IMR-90 (cell line): ENCODE results near the gene SEBOX. TPM values are rescaled to one million over a fixed set of nuclear protein-coding genes. Genes with fewer than 3 reads are reported as not detected.

Source experiments
- ATAC-seq: fragments of 200-7000 bp; cut with Tn5 transposase; 2 replicates; pipeline ENCODE4 v1.9.1; 2020; ENCODE audit warnings: low read depth, mild to moderate bottlenecking, moderate library complexity
- BruUV-seq: library from RNA; stranded (reverse); fragments of 400-500 nt; replicated peaks from 2 replicates; lab custom pipeline; 2021; lab: Mats Ljungman, UMichigan
- CTCF ChIA-PET: fragments of 300-600 bp; formaldehyde crosslinking; extraction: SDS; loops from one replicate; lab custom pipeline; 2021; ENCODE audit warnings: antibody characterized with exemption; lab: Yijun Ruan, JAX
- POLR2A ChIA-PET: fragments of 300-600 bp; sonication (Branson Sonifier 250); formaldehyde crosslinking; loops from one replicate; lab custom pipeline; 2022; ENCODE audit warnings: antibody characterized with exemption; ENCODE audit not compliant: unreplicated experiment; lab: Charles Lee
- DNase-seq: peaks from one replicate; pipeline ENCODE4 v3.0.0; 2013
- H2AFZ ChIP-seq: replicated peaks from 2 replicates; pipeline ENCODE3; 2013; ENCODE audit warnings: low read length, mild to moderate bottlenecking; ENCODE audit not compliant: poor library complexity
- H2AK5ac ChIP-seq: 2 replicates; pipeline ENCODE4 v1.6.1; 2013; ENCODE audit warnings: low read depth, low read length, inconsistent platforms
- H2AK9ac ChIP-seq: replicated peaks from 2 replicates; pipeline ENCODE3; 2013; ENCODE audit warnings: mild to moderate bottlenecking, low read depth, low read length, moderate library complexity; ENCODE audit not compliant: poor library complexity
- H2BK120ac ChIP-seq: 2 replicates; pipeline ENCODE4 v1.6.1; 2013; ENCODE audit warnings: low read depth, low read length, inconsistent platforms
- H2BK15ac ChIP-seq: 3 replicates; pipeline ENCODE4 v1.6.1; 2013; ENCODE audit warnings: low read depth, low read length, inconsistent platforms
- H2BK20ac ChIP-seq: 2 replicates; pipeline ENCODE4 v1.6.1; 2013; ENCODE audit warnings: low read depth, mild to moderate bottlenecking, inconsistent platforms, low read length, moderate library complexity
- H2BK5ac ChIP-seq: 2 replicates; pipeline ENCODE4 v1.6.1; 2013; ENCODE audit warnings: mild to moderate bottlenecking, low read depth, low read length, inconsistent platforms; ENCODE audit not compliant: poor library complexity, severe bottlenecking
- H3K14ac ChIP-seq: replicated peaks from 2 replicates; pipeline ENCODE4 v1.6.1; 2013; ENCODE audit warnings: low read depth, low read length, inconsistent platforms
- H3K18ac ChIP-seq: 2 replicates; pipeline ENCODE4 v1.6.1; 2013; ENCODE audit warnings: low read depth, low read length, control low read depth
- H3K23ac ChIP-seq: 2 replicates; pipeline ENCODE4 v1.6.1; 2013; ENCODE audit warnings: low read depth, low read length, inconsistent platforms
- H3K27ac ChIP-seq: 2 replicates; pipeline ENCODE4 v1.5.1; 2013; ENCODE audit warnings: mild to moderate bottlenecking, control low read depth, low read length; ENCODE audit not compliant: insufficient read depth
- H3K27me3 ChIP-seq: 2 replicates; pipeline ENCODE4 v1.6.1; 2013; ENCODE audit warnings: low read length; ENCODE audit not compliant: control insufficient read depth, insufficient read depth
- H3K36me3 ChIP-seq: 2 replicates; pipeline ENCODE4 v1.6.1; 2013; ENCODE audit warnings: low read length, mixed read lengths; ENCODE audit not compliant: control insufficient read depth, insufficient read depth
- H3K4ac ChIP-seq: 2 replicates; pipeline ENCODE4 v1.6.1; 2013; ENCODE audit warnings: low read depth, low read length, inconsistent platforms
- H3K4me1 ChIP-seq: 2 replicates; pipeline ENCODE4 v1.6.1; 2013; ENCODE audit warnings: low read length, mixed read lengths; ENCODE audit not compliant: control insufficient read depth, insufficient read depth
- H3K4me2 ChIP-seq: 2 replicates; pipeline ENCODE4 v1.6.1; 2013; ENCODE audit warnings: low read depth, mild to moderate bottlenecking, control low read depth, low read length, moderate library complexity
- H3K4me3 ChIP-seq: 2 replicates; pipeline ENCODE4 v1.5.1; 2013; ENCODE audit warnings: low read depth, mild to moderate bottlenecking, control low read depth, low read length, moderate library complexity; ENCODE audit not compliant: insufficient read depth
- H3K56ac ChIP-seq: 2 replicates; pipeline ENCODE4 v1.6.1; 2013; ENCODE audit warnings: low read length, inconsistent platforms; ENCODE audit not compliant: insufficient read depth; ENCODE audit errors: extremely low read depth
- H3K79me1 ChIP-seq, 2 experiments: 2 replicates each; pipeline ENCODE4 v1.6.1; 2013; ENCODE audit warnings: low read length in 2 of 2, inconsistent platforms in 1 of 2, low read depth in 1 of 2
- H3K9ac ChIP-seq: 2 replicates; pipeline ENCODE4 v1.6.1; 2013; ENCODE audit warnings: low read depth, low read length, control low read depth
- H3K9me1 ChIP-seq: 2 replicates; pipeline ENCODE4 v1.6.1; 2013; ENCODE audit warnings: low read length, inconsistent platforms; ENCODE audit not compliant: insufficient read depth
- H3K9me3 ChIP-seq: 2 replicates; pipeline ENCODE4 v1.6.1; 2013; ENCODE audit warnings: low read length; ENCODE audit not compliant: control insufficient read depth, insufficient read depth
- H4K20me1 ChIP-seq: 2 replicates; pipeline ENCODE4 v1.6.1; 2013; ENCODE audit warnings: low read length, inconsistent platforms; ENCODE audit not compliant: insufficient read depth
- H4K5ac ChIP-seq: 2 replicates; pipeline ENCODE4 v1.6.1; 2013; ENCODE audit warnings: mild to moderate bottlenecking, low read depth, low read length, control low read depth
- H4K8ac ChIP-seq, 2 experiments: 2 replicates each; pipeline ENCODE4 v1.6.1; 2013; ENCODE audit warnings: low read depth in 2 of 2, low read length in 2 of 2, control low read depth in 1 of 2, inconsistent platforms in 1 of 2
- H4K91ac ChIP-seq: 2 replicates; pipeline ENCODE4 v1.6.1; 2013; ENCODE audit warnings: low read depth, low read length, inconsistent platforms; ENCODE audit not compliant: insufficient read depth
- BHLHE40 ChIP-seq: fragments of 150-350 bp; IDR thresholded peaks from 2 replicates; pipeline ENCODE4 v1.6.1; 2016; ENCODE audit warnings: mild to moderate bottlenecking, low read depth, low read length
- CEBPB ChIP-seq: IDR thresholded peaks from 2 replicates; pipeline ENCODE4 v1.6.1; 2012; ENCODE audit warnings: low read depth, low read length, improper control_type of control experiment
- CHD1 ChIP-seq: IDR thresholded peaks from 2 replicates; pipeline ENCODE4 v1.6.1; 2012; ENCODE audit warnings: low read depth, low read length, improper control_type of control experiment
- FOS ChIP-seq: fragments of 150-350 bp; IDR thresholded peaks from 2 replicates; pipeline ENCODE4 v1.6.1; 2016; ENCODE audit warnings: low read depth, low read length
- MAFK ChIP-seq: IDR thresholded peaks from 2 replicates; pipeline ENCODE4 v1.6.1; 2012; ENCODE audit warnings: low read depth, low read length, improper control_type of control experiment
- MAZ ChIP-seq: IDR thresholded peaks from 2 replicates; pipeline ENCODE4 v1.6.1; 2012; ENCODE audit warnings: low read depth, mild to moderate bottlenecking, low read length, improper control_type of control experiment, moderate library complexity, borderline replicate concordance
- MXI1 ChIP-seq: IDR thresholded peaks from 2 replicates; pipeline ENCODE4 v1.6.1; 2012; ENCODE audit warnings: low read depth, mild to moderate bottlenecking, low read length, moderate library complexity, borderline replicate concordance
- NFE2L2 ChIP-seq: fragments of 150-350 bp; IDR thresholded peaks from 2 replicates; pipeline ENCODE4 v1.6.1; 2016; ENCODE audit warnings: low read depth, mild to moderate bottlenecking, low read length
- POLR2A ChIP-seq: IDR thresholded peaks from 2 replicates; pipeline ENCODE4 v1.6.1; 2012; ENCODE audit warnings: mild to moderate bottlenecking, low read depth, low read length
- RAD21 ChIP-seq: IDR thresholded peaks from 2 replicates; pipeline ENCODE4 v1.6.1; 2012; ENCODE audit warnings: low read length, improper control_type of control experiment
- RCOR1 ChIP-seq: IDR thresholded peaks from 2 replicates; pipeline ENCODE4 v1.6.1; 2012; ENCODE audit warnings: mild to moderate bottlenecking, low read length, improper control_type of control experiment; ENCODE audit not compliant: insufficient replicate concordance
- RFX5 ChIP-seq: IDR thresholded peaks from 2 replicates; pipeline ENCODE4 v1.8.0; 2012; ENCODE audit warnings: low read depth, mild to moderate bottlenecking, low read length, moderate library complexity
- SMC3 ChIP-seq: fragments of 150-350 bp; IDR thresholded peaks from 2 replicates; pipeline ENCODE4 v1.6.1; 2016; ENCODE audit warnings: low read depth, mild to moderate bottlenecking, antibody characterized with exemption, low read length, moderate library complexity
- WGBS, 2 experiments: methylation state at CpG; one replicate each; pipeline versions ENCODE4 v1.1.5 to v1.1.7; 2013; ENCODE audit warnings: missing lambda C conversion rate in 2 of 2; ENCODE audit not compliant: insufficient read length in 1 of 2; ENCODE audit errors: extremely low coverage in 2 of 2; 5-methylcytosine and 5-hydroxymethylcytosine counted together
- dilution Hi-C: fragments of 300-500 bp; cut with HindIII; formaldehyde crosslinking; loops from one replicate; pipeline ENCODE4 v1.14.3; 2018; ENCODE audit warnings: low sequenced_read_pairs; ENCODE audit not compliant: unreplicated experiment
- in situ Hi-C: fragments of 300-500 bp; cut with MboI; formaldehyde crosslinking; loops from 3 replicates; pipeline ENCODE4 v1.14.3; 2019; ENCODE audit warnings: low sequenced_read_pairs, inconsistent platforms, mixed read lengths
- intact Hi-C: fragments of 100-400 bp; cut with micrococcal nuclease; formaldehyde crosslinking; loops from 2 replicates; pipeline ENCODE4 v1.10.0; 2022
- polyA plus RNA-seq, 3 experiments: library from polyadenylated mRNA; depleted of rRNA; stranded (reverse); fragments of >200 nt; gene quantifications; 2 replicates each; pipeline ENCODE4 v1.2.3, GENCODE V29; 2012; ENCODE audit warnings: low replicate concordance in 1 of 3
- total RNA-seq: library from RNA; depleted of rRNA; stranded (reverse); fragments of >200 nt; gene quantifications from 2 replicates; pipeline ENCODE4 v1.2.3, GENCODE V29; 2012
- TF ChIP-seq, protein P1 (sequence below): fragments of 150-350 bp; IDR thresholded peaks from 2 replicates; pipeline ENCODE4 v1.6.1; 2017; ENCODE audit warnings: mild to moderate bottlenecking, antibody characterized with exemption, low read length, low read depth
- TF ChIP-seq, protein P2 (sequence below): fragments of 150-350 bp; IDR thresholded peaks from 2 replicates; pipeline ENCODE4 v1.6.1; 2016; ENCODE audit warnings: low read depth, mild to moderate bottlenecking, low read length, moderate library complexity, borderline replicate concordance
- TF ChIP-seq, protein P3 (sequence below): conservative IDR thresholded peaks from 2 replicates; pipeline ENCODE4 v1.5.1; 2012; ENCODE audit warnings: mild to moderate bottlenecking, low read depth, low read length, improper control_type of control experiment

The SEBOX gene
- total and polyA plus RNA-seq, 2 of the 4 experiments (the other 2 are of a cell fraction) = not detected

- ATAC-seq (no peak), DNase-seq (no peak)
- TF ChIP-seq CHD1 (no peak), RFX5 (no peak), MAFK (no peak), FOS (no peak), MXI1 (no peak), NFE2L2 (no peak), MAZ (no peak), RCOR1 (no peak), POLR2A (no peak), CEBPB (no peak), BHLHE40 (no peak), RAD21 (no peak), SMC3 (no peak)
- TF ChIP-seq, protein P1, sequence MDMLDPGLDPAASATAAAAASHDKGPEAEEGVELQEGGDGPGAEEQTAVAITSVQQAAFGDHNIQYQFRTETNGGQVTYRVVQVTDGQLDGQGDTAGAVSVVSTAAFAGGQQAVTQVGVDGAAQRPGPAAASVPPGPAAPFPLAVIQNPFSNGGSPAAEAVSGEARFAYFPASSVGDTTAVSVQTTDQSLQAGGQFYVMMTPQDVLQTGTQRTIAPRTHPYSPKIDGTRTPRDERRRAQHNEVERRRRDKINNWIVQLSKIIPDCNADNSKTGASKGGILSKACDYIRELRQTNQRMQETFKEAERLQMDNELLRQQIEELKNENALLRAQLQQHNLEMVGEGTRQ = no peak
- TF ChIP-seq, protein P2, sequence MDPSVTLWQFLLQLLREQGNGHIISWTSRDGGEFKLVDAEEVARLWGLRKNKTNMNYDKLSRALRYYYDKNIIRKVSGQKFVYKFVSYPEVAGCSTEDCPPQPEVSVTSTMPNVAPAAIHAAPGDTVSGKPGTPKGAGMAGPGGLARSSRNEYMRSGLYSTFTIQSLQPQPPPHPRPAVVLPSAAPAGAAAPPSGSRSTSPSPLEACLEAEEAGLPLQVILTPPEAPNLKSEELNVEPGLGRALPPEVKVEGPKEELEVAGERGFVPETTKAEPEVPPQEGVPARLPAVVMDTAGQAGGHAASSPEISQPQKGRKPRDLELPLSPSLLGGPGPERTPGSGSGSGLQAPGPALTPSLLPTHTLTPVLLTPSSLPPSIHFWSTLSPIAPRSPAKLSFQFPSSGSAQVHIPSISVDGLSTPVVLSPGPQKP = no peak
- TF ChIP-seq, protein P3, sequence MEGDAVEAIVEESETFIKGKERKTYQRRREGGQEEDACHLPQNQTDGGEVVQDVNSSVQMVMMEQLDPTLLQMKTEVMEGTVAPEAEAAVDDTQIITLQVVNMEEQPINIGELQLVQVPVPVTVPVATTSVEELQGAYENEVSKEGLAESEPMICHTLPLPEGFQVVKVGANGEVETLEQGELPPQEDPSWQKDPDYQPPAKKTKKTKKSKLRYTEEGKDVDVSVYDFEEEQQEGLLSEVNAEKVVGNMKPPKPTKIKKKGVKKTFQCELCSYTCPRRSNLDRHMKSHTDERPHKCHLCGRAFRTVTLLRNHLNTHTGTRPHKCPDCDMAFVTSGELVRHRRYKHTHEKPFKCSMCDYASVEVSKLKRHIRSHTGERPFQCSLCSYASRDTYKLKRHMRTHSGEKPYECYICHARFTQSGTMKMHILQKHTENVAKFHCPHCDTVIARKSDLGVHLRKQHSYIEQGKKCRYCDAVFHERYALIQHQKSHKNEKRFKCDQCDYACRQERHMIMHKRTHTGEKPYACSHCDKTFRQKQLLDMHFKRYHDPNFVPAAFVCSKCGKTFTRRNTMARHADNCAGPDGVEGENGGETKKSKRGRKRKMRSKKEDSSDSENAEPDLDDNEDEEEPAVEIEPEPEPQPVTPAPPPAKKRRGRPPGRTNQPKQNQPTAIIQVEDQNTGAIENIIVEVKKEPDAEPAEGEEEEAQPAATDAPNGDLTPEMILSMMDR = no peak
- Histone ChIP-seq H2AFZ (no peak overlapping the region), H3K9ac (no peak overlapping the region), H3K4ac (no peak overlapping the region), H3K4me3 (no peak overlapping the region), H2BK15ac (no peak overlapping the region), H4K8ac (no peak overlapping the region), H3K27me3 (no peaks in the 10 kb centered on the region), H3K9me1 (peaks cover 13% of the 10 kb centered on the region), H4K91ac (no peak overlapping the region), H2BK20ac (no peak overlapping the region), H4K5ac (no peak overlapping the region), H3K9me3 (no peaks in the 10 kb centered on the region), H3K4me1 (peaks cover 8% of the 10 kb centered on the region), H2AK5ac (no peak overlapping the region), H3K23ac (no peak overlapping the region), H3K4me2 (no peak overlapping the region), H2BK5ac (no peak overlapping the region), H3K27ac (no peak overlapping the region), H3K79me1 (peaks cover 26 to 90% of the 10 kb centered on the region in 2 experiments; a peak in 3 of 4 replicates), H3K56ac (no peak overlapping the region), H4K20me1 (peaks cover 36% of the 10 kb centered on the region; the same call in 1 of the 2 replicates), H2AK9ac (no peak overlapping the region), H3K36me3 (peaks cover 57% of the 10 kb centered on the region), H2BK120ac (no peak overlapping the region), H3K14ac (no peak overlapping the region), H3K18ac (no peak overlapping the region)
- ChIA-PET POLR2A (no interaction called here), CTCF (no interaction called here)
- no TSS peak for BruUV-seq
- intact Hi-C loops (no loop called here), in situ Hi-C loops (loop anchor here (25.0 kb wide), 1 partner anchor 803 kb away; no protein-coding TSS in a partner anchor), dilution Hi-C loops (no loop called here)
- no CpG with 5 or more reads among the region's 6 CpGs for WGBS, 2 experiments
Observed at GRCh38 chr17:28340374-28340773, 24.6 kb downstream of the SEBOX start.
